GM08714 (cell line): ENCODE measurements around the gene C3orf49.

Experiments
- H3K4me3 ChIP-seq: fragments of 200-500 bp; sonication (Bioruptor generic); 2 replicates; pipeline ENCODE4 v1.5.1; 2014; ENCODE audit warnings: mild to moderate bottlenecking, low read length, inconsistent platforms
- ZNF274 ChIP-seq: IDR thresholded peaks from 2 replicates; pipeline ENCODE4 v1.6.1; 2012; ENCODE audit warnings: mild to moderate bottlenecking, low read depth, low read length

Gene C3orf49

DNA sequence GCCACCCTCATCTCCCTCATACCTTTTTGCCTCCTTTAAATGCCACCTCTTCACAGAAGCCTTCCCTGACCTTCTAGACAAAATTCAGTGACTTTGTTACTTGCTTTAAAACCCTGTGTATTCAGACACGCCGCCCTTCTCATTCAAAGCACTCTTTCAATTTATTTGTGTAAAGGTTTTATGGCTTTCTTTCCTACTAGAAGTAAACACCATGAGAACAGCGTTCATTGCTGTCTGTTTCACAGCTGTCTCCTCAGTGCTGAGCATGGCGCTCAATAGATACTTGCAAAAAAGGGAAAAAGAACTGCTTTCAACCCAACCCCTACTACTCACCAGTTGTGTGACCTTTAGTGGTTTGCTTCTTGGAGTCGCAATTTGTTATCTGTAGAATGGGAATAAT, 61.6 kb downstream of the C3orf49 start:
- H3K4me3 ChIP-seq: no peak overlapping the region
- no peak for TF ChIP-seq ZNF274

DNA sequence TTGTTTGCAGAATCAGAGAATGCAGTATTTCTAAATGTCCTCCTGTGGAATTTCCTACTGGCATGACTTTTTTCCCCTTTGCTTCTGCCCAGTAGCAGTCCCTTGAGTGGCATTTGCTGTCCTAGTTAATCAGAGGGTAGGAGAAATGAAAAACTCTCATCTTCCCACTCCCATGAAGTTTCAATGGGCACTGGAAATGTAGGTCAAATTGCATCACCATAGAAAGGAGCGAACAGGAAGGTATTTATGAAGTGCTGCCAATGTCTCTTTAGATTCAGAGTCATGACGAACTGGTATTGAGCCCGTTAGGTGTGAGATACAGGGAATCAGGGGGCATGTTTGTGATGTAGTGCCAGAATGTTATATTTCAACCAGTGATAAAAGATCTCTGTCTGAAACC, 67.8 kb downstream of the C3orf49 start:
- no peak overlapping the region for H3K4me3 ChIP-seq
- no peak for TF ChIP-seq ZNF274

DNA sequence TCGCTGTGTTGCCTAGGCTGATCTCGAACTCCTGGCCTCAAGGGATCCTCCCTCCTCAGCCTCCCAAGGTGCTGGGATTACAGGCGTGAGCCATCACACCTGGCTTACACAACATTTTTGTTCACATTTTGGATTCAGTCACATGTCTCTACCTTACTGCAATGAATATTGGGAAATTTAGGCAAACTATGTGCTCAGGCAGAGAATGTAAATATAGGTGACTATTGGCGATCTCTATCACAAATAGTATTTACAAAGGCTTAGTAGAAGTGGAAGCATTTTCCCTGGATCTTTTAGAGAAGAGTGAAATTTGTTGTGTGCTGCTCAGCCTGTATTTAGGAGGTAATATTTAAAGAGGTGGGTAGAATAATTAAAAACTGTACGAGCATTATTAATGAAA, 72.4 kb downstream of the C3orf49 start:
- no peak for TF ChIP-seq ZNF274
- H3K4me3 ChIP-seq: no peak overlapping the region

DNA sequence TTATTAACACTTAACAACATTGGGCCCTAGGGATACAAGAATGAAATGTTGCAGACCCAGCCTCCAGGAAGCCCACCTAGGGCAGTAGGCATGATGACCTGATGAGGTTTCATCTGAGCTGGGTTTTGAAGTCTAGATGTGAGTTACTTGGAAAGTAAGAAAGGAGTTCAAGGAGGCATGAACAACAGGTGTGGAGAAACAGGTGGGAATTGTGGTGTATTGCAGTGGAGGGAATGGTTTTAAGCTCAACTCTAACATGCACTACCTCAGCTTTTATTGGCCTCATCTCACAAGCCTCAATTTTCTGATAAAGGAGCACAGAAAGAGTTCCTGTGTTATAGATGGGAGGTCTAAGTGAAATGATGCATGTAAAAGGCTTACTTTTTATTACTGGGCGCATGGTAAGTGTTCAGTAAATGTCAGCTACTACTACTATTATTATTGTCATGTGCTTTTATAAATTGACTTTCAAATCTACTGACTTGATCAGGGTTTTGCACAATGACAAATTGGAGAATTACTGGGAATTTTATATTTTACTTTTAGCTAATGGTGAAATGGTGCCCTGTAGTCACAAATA, 73.8 kb downstream of the C3orf49 start:
- TF ChIP-seq ZNF274: no peak
- H3K4me3 ChIP-seq: no peak overlapping the region

DNA sequence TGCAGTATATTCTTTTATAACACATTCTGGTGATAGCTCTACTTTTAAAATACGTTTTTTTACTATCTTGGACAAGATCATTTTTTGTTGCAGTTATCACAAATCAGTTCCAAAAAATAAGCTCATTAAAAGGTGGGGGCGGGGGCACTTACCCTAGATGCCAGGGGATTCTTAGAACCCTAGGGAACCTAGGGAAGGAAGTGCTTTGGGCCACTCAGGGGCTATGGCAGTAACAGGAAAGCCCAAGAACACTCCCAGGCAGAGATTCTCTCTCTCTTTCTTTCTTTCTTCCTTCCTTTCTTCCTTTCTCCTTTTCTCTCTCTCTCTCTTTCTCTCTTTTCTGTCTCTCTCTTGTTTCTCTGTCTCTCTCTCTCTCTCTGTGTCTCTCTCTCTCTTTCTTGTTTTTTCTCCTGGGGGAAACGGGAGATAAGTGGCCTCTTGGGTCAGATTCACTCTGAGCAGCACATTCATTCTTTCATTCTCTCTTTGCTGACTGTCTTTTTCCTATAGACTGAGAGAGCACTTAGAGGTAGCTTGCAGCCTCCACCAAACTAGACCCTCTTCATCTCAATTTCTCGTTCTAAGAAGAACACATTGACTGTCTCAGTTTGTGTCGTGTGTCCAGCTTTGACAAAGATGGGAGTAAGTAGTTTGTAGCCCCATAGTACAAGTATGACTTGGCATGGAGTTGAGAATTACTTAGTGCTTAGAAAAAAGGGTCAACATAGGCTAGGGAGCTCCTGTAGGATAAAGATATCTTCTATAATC, 76.5 kb downstream of the C3orf49 start:
- no peak overlapping the region for H3K4me3 ChIP-seq
- TF ChIP-seq ZNF274: no peak

DNA sequence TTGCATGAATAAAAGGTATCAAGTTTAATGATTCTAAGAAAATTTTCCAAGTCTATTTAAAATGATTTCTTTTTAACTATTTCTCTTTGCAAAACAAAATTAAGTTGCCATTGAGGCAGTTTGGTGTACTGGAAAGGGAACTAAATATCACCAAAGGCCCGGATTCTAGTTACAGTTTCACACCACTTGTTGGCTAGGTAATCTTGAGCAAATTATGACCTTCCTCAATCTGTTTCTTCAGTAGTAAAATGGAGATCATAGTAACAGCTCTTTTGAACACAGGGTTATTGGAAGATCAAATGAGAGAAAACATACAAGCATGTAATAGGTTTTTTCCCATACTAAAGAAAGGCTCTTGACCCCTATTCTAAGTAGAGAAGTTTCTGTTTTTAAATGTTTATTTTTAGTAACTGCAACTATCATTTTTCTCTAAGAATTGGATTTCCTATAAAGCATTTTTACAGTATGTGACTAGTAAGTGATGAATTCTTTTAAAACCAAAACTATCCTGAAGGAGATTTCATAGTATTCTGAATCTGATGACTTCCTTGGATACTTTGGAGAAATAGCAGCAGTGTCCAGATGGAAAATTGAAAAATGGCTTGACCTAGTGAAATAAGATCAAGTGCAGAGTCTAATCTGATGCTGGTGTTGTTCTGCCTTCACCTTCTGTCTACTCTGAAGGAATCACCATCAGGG, 77.4 kb downstream of the C3orf49 start:
- no peak for TF ChIP-seq ZNF274
- no peak overlapping the region for H3K4me3 ChIP-seq
